SK-N-MC (cell line): ENCODE data around the gene BSN.

Experiments used
- DNase-seq: peaks from one replicate; pipeline ENCODE4 v3.0.0-alpha.2; 2011; ENCODE audit warnings: low read depth, low spot score
- H3K27ac ChIP-seq: fragments of 200-600 bp; sonication (generic); 2 replicates; pipeline ENCODE4 v1.5.1; 2016; ENCODE audit warnings: mixed run types
- H3K36me3 ChIP-seq: fragments of 200-600 bp; sonication (generic); 2 replicates; pipeline ENCODE4 v1.6.1; 2017; ENCODE audit warnings: antibody characterized with exemption, low read length, mixed read lengths; ENCODE audit not compliant: insufficient read depth
- H3K4me3 ChIP-seq: fragments of 200-600 bp; sonication (generic); 2 replicates; pipeline ENCODE4 v1.5.1; 2016
- H3K9ac ChIP-seq: fragments of 200-600 bp; sonication (generic); 2 replicates; pipeline ENCODE4 v1.8.0; 2017; ENCODE audit warnings: mixed run types, mixed read lengths; ENCODE audit not compliant: insufficient read length
- H3K9me3 ChIP-seq: fragments of 200-600 bp; sonication (generic); 2 replicates; pipeline ENCODE4 v1.6.1; 2017; ENCODE audit warnings: low read depth, mild to moderate bottlenecking, antibody characterized with exemption, low read length, moderate library complexity, mixed read lengths
- EZH2 ChIP-seq: fragments of 200-600 bp; sonication (generic); IDR thresholded peaks from one replicate; pipeline ENCODE4 v1.6.1; 2017; ENCODE audit warnings: antibody characterized with exemption
- FOXP2 ChIP-seq: optimal IDR thresholded peaks from 2 replicates; pipeline ENCODE3; 2011; ENCODE audit warnings: mild to moderate bottlenecking, moderate library complexity; ENCODE audit not compliant: insufficient read depth; ENCODE audit errors: extremely low read length, control extremely low read depth
- POLR2AphosphoS5 ChIP-seq: IDR thresholded peaks from 2 replicates; pipeline ENCODE4 v1.6.1; 2012; ENCODE audit warnings: mild to moderate bottlenecking, low read depth, low read length, borderline replicate concordance

Gene BSN

GRCh38 chr3:49601358-49602048, 47.2 kb downstream of the BSN start:
- H3K4me3 ChIP-seq = no peak overlapping the region
- no peak for DNase-seq
- no peaks in the 10 kb centered on the region for H3K9me3 ChIP-seq
- no peak overlapping the region for H3K27ac ChIP-seq
- no peak overlapping the region for H3K9ac ChIP-seq
- H3K36me3 ChIP-seq = no peaks in the 10 kb centered on the region
- TF ChIP-seq POLR2AphosphoS5 = no peak
- no peak for TF ChIP-seq FOXP2
- no peak for TF ChIP-seq EZH2

GRCh38 chr3:49602049-49602554, 47.8 kb downstream of the BSN start:
- no peaks in the 10 kb centered on the region for H3K9me3 ChIP-seq
- no peak overlapping the region for H3K9ac ChIP-seq
- no peak overlapping the region for H3K4me3 ChIP-seq
- no peak overlapping the region for H3K27ac ChIP-seq
- no peaks in the 10 kb centered on the region for H3K36me3 ChIP-seq
- DNase-seq = no peak
- TF ChIP-seq FOXP2 = no peak
- TF ChIP-seq EZH2 = no peak
- TF ChIP-seq POLR2AphosphoS5 = no peak

GRCh38 chr3:49602877-49603411, 48.7 kb downstream of the BSN start:
- no peaks in the 10 kb centered on the region for H3K9me3 ChIP-seq
- no peak overlapping the region for H3K27ac ChIP-seq
- no peaks in the 10 kb centered on the region for H3K36me3 ChIP-seq
- no peak overlapping the region for H3K9ac ChIP-seq
- no peak overlapping the region for H3K4me3 ChIP-seq
- no peak for TF ChIP-seq EZH2
- no peak for TF ChIP-seq FOXP2
- TF ChIP-seq POLR2AphosphoS5 = no peak
- DNase-seq = no peak

GRCh38 chr3:49606427-49606826, 52.1 kb downstream of the BSN start:
- Histone ChIP-seq H3K9ac (no peak overlapping the region), H3K9me3 (no peaks in the 10 kb centered on the region), H3K4me3 (no peak overlapping the region), H3K27ac (no peak overlapping the region), H3K36me3 (no peaks in the 10 kb centered on the region)
- DNase-seq = no peak
- TF ChIP-seq POLR2AphosphoS5 (no peak), FOXP2 (no peak), EZH2 (no peak)

- Histone ChIP-seq H3K27ac (no peak overlapping the region), H3K9ac (no peak overlapping the region), H3K9me3 (no peaks in the 10 kb centered on the region), H3K4me3 (no peak overlapping the region), H3K36me3 (no peaks in the 10 kb centered on the region)
- DNase-seq = no peak
- TF ChIP-seq POLR2AphosphoS5 (no peak), FOXP2 (no peak), EZH2 (no peak)
Measured at GRCh38 chr3:49607105-49607591, 52.9 kb downstream of the BSN start.

GRCh38 chr3:49607796-49608195, 53.5 kb downstream of the BSN start:
- no peaks in the 10 kb centered on the region for H3K36me3 ChIP-seq
- TF ChIP-seq FOXP2 = no peak
- no peak for TF ChIP-seq EZH2
- no peak for TF ChIP-seq POLR2AphosphoS5
- DNase-seq = no peak
- H3K9ac ChIP-seq = no peak overlapping the region
- no peak overlapping the region for H3K27ac ChIP-seq
- no peak overlapping the region for H3K4me3 ChIP-seq
- no peaks in the 10 kb centered on the region for H3K9me3 ChIP-seq

- Histone ChIP-seq H3K9me3 (no peaks in the 10 kb centered on the region), H3K9ac (no peak overlapping the region), H3K4me3 (no peak overlapping the region), H3K27ac (no peak overlapping the region), H3K36me3 (no peaks in the 10 kb centered on the region)
- no peak for DNase-seq
- no peak for TF ChIP-seq FOXP2
- no peak for TF ChIP-seq POLR2AphosphoS5
- TF ChIP-seq EZH2 = no peak
Measured at GRCh38 chr3:49609314-49609713, 55.0 kb downstream of the BSN start.

GRCh38 chr3:49609815-49610214, 55.5 kb downstream of the BSN start:
- Histone ChIP-seq H3K9me3 (no peaks in the 10 kb centered on the region), H3K4me3 (no peak overlapping the region), H3K9ac (no peak overlapping the region), H3K36me3 (no peaks in the 10 kb centered on the region), H3K27ac (no peak overlapping the region)
- DNase-seq = no peak
- TF ChIP-seq EZH2 (no peak), POLR2AphosphoS5 (no peak), FOXP2 (no peak)
